ENCODE measurements around the gene GRIK4. TPM values are rescaled to one million over a fixed set of nuclear protein-coding genes. Genes with fewer than 3 reads are reported as not detected.

GRIK4 gene
- total and polyA plus RNA-seq, 11 donors, result 0.04 to 0.45 (median 0.12) TPM; not detected in 6

- 94 to 96% (median 95%) methylated on average over 3 of the region's 3 CpGs for WGBS, 4 donors
- no peak for ATAC-seq
- TF ChIP-seq CTCF (IDR thresholded peaks at IDR 0.05), result no peak
- no peak for TF ChIP-seq POLR2A (IDR thresholded peaks at IDR 0.05)
These were observed 521.0 kb downstream of the GRIK4 start for GRCh38 chr11:121032546-121032945.

GRCh38 chr11:121033635-121034034 is 522.1 kb downstream of the GRIK4 start:
- ATAC-seq (no peak), DNase-seq (no peak)
- WGBS, 4 donors, result 95 to 96% (median 96%) methylated on average over 4 of the region's 4 CpGs
- TF ChIP-seq POLR2A (IDR thresholded peaks at IDR 0.05) (no peak), CTCF (IDR thresholded peaks at IDR 0.05) (no peak)
- Histone ChIP-seq H3K4me3 (no peak overlapping the region), H3K27ac (no peak overlapping the region), H3K36me3 (no peaks in the 10 kb centered on the region), H3K9me3 (no peaks in the 10 kb centered on the region), H3K4me1 (peaks cover 0 to 15% (median 0%) of the 10 kb centered on the region in 12 donors), H3K27me3 (no peaks in the 10 kb centered on the region)
- intact Hi-C loops (cut with DNase I), result loop anchor here in 1 of 10 donors (2.0 kb wide), 1 partner anchor 53 kb away; no protein-coding TSS in a partner anchor

More at GRCh38 chr11:121032546-121032945, 521.0 kb downstream of the GRIK4 start:
- Histone ChIP-seq H3K36me3 (no peaks in the 10 kb centered on the region), H3K9me3 (no peaks in the 10 kb centered on the region), H3K4me1 (peaks cover 0 to 15% (median 0%) of the 10 kb centered on the region in 12 donors), H3K27ac (no peak overlapping the region), H3K27me3 (no peaks in the 10 kb centered on the region), H3K4me3 (no peak overlapping the region)
- intact Hi-C loops (cut with DNase I), result loop anchor here in 1 of 10 donors (2.0 kb wide), 1 partner anchor 52 kb away; no protein-coding TSS in a partner anchor
- DNase-seq, result no peak

DNA sequence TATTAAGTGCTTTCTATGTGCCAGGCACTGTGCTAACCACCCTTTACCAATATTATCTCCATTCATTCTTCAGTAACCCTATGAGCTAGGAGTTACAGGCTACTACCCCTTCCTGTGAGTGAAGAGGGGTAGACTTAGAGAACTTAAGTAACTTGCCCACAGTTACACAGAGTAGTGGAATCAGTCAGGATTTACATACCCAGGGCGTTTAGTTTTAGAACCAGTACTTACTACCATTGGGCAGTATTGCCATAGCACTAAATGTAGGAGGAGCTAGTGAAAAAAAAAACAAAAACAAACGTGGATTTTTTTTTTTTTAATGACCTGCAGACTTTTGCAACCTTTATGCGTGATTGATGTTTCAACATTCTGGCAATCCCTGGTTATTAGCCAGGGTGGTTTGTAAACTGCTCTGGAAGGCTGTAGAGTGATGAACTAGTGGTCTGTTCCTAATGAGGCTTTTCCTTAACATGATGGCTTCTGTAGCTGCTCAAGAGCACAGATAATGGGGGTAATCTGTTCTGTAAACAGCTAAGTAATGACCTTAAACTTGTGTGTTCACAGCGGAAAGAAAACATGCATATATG is 523.7 kb downstream of the GRIK4 start:
- TF ChIP-seq CTCF (IDR thresholded peaks at IDR 0.05) (no peak), POLR2A (IDR thresholded peaks at IDR 0.05) (no peak)
- 66 to 77% (median 72%) methylated on average over 4 of the region's 4 CpGs for WGBS, 4 donors
- H3K27me3 ChIP-seq, result no peaks in the 10 kb centered on the region
- H3K36me3 ChIP-seq, result no peaks in the 10 kb centered on the region
- DNase-seq (no peak), ATAC-seq (no peak)
- intact Hi-C loops (cut with DNase I), result no loop called here
- no peaks in the 10 kb centered on the region for H3K9me3 ChIP-seq
- H3K27ac ChIP-seq, result no peak overlapping the region
- H3K4me1 ChIP-seq, result peaks cover 0 to 15% (median 2%) of the 10 kb centered on the region in 12 donors
- no peak overlapping the region for H3K4me3 ChIP-seq

DNA sequence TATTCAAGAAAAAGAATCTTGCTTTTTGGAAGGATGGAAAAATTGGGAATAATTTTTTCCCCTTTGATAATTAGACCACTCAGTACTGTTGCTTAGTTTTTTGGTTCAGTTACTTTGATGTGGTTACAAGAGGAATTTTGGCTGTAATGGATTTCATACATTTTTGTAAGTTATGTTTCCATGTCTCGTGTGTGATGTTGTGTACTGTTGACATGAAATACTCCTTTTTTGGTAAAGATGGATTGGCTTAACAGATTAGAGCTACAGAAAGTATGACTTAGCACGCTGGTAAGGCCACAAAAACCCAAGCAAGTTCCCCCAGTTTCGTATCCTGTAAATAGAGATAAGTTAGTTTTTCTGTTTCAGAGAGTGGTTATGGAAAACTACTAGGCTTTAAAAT is 524.2 kb downstream of the GRIK4 start:
- H3K4me3 ChIP-seq, result no peak overlapping the region
- H3K27ac ChIP-seq, result no peak overlapping the region
- H3K9me3 ChIP-seq, result no peaks in the 10 kb centered on the region
- H3K27me3 ChIP-seq, result no peaks in the 10 kb centered on the region
- TF ChIP-seq POLR2A (IDR thresholded peaks at IDR 0.05) (no peak), CTCF (IDR thresholded peaks at IDR 0.05) (no peak)
- whole genome bisulfite sequencing, 4 donors, result 85 to 89% (median 87%) methylated on average over 3 of the region's 3 CpGs
- H3K4me1 ChIP-seq, result peaks cover 0 to 17% (median 2%) of the 10 kb centered on the region in 12 donors
- H3K36me3 ChIP-seq, result no peaks in the 10 kb centered on the region
- DNase-seq (no peak), ATAC-seq (no peak)
- intact Hi-C loops (cut with DNase I), result no loop called here
